GDM1 (cell line): ENCODE measurements around the gene POLR2F.

Source experiments
- DNase-seq: peaks from one replicate; lab custom pipeline; 2025; lab: John Stamatoyannopoulos, UW

POLR2F gene

DNA sequence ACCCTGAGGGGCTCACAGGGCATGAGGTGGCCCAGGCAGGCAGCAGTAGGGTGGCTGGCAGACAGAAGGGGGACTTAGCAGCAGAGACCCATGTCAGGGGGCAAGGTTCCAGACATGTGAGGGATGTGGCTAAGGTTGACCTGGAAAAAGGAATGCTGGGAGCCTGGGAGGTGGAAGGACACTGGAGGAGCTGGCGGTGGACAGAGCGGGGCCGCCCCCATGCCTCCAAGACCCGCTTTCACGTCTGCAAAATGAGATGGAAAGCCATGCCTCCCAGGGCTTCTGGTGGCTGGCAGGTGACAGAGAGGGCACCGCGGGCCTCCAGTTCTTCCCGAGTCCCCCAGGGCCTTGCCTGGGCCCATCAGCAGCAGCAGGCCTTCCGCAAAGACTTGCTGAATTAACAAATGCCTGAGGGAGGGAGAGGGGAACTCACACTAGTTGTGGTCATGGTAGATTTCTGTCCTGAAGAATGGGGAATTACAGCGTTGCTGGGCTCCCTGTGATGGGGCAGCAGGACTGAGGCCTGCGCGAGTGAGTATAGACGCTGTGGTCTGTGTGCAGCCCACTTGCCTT lies 53.9 kb downstream of the POLR2F start:
- DNase-seq: no peak

DNA sequence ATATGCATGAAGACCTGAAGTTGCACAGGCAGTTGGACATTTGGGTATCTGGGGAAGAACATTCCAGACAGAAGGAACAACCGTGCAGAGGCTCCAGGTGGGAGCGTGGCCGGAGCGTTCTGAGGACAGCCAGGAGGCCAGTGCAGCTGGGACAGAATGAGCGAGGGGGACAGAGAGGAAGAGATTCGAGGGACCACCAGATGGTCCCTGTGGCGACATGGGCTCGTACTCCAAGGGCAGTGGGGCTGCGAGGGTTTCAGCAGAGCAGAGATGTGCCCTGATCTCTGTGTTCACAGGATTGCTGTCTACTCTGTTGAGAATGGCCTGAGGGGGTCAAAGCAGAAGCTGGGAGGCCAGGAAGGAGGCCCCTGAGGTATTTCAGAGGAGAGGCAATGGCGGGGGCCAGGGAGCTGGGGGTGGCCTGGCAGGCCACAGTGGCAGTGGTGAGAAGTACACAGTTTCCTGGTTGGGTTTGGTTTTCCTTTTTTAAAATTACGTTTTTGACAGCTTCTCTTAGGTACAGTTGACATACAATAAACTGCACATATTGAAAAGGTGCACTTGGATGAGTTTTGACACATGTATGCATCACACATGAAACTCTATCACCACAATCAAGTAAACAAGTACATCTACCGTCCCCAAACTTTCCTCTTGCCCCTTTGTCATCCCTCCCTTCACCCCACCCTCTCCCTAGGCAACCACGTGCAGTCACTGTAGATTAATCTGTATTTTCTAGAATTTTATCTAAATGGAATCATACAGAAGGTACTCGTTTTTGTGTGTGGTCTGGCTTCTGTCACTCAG lies 55.7 kb downstream of the POLR2F start:
- peak; percentile 38 for DNase-seq

DNA sequence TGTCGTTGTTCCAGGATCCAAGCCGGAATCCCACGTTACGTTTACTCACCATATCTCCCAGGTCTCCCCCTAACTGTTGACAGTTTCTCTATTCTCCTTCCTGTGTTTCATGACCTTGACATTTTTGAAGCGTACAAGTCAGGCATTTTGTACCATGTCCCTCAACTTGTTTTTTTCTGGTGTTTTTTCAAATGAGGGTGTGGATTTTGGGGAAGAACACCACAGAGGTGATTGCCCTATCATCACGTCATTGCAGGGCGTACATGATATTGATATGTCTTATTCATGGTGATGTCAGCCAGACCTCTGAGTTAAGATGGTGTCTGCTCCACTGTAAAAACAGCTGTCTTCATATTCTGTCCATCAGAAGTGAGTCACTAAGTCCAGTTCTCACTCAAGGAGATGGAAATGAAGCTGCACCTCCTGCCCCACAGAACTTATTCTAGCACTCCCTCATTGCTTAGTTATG lies 59.1 kb downstream of the POLR2F start:
- DNase-seq: no peak

DNA sequence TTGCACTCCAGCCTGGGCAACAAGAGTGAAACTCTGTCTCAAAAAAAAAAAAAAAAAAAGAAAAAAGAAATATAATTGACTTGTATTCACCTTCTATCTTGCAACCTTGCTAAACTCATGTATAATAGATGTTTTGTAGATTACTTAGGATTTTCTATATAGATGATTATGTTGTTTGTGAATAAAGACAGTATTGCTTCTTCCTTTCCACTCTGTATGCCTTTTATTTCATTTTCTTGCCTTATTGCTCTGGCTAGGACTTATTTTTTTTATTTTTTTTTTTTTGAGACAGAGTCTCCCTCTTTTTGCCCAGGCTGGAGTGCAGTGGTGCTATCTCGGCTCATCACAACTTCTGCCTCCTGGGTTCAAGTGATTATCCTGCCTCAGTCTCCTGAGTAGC lies 60.6 kb downstream of the POLR2F start:
- no peak for DNase-seq

DNA sequence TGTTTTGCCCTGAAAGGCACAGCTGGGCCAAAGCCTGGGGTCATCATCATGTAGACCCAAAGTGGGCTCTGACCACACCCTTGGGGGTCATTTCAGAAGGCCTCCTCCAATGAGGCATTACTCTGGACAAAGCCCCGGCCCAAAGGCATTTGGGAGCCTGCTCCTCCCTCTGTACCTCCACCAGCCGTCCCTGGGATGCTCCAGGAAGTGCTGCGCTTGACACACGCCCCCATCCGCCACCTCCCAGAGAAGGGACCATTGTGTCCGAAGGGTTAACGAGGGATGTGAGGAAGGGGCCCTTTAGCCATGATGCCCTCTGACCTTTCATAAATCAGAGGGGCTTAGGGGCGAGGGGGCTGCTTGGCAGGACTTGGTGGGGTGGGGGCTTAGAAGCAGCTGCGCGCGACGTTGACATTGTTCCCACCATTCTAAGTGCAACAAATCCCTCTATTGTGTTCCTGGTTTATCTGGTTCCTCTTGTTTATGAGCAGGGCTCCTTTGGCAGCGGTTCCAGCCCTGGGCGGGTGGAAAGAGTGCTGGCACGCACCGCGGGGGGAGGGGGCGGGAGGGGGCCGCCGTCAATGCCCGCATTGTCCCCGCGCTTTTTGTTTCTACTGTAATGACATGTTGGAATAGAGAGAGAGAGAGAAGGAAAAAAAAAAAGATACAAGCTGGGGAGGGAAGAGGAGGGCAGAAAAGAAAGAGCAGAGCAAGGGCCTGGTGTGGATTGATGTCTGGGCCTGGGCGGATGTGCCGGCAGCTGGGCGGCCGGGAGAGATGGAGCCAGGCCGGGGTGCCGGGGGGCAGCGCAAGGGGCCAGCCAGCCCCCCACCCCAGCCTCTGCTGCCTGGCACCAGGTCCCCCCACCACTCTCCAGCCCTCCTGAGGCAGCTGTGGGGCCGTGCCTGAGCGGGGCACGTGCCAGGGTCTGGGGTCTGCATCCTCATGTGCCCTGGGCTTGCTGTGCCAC lies 63.0 kb downstream of the POLR2F start:
- DNase-seq: no peak

DNA sequence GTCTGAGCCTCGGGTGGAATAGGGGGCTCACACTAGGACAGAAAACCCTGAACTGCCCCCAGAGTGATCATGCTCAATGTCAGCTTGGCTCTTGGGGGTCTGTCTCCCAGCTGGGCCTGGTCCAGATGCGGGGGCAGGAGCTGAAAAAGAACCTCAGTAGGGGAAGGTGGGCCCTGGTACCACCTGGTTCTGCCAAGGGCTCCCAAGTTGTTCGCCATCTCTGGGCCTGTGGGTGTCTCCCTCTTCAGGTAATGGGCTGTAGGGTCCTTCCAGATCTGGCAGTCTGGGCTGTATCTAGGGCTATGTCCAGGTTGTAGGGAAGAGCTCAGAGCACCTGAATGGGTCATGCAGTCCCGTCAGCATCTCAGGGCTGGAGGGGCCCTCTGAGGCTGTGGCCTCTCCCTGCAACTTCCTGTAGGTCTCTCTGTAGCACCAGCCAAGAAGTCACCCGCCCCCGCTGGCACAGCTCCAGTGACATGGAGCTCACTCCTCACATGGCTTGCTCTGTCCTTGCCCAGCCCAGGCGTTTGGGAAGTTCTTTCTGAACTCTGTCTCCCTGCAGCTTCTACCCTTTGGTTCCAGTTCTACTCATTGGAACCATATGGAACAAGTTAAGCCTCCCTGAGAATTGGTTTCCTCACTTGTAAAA lies 63.9 kb downstream of the POLR2F start:
- peak; percentile 36 for DNase-seq

DNA sequence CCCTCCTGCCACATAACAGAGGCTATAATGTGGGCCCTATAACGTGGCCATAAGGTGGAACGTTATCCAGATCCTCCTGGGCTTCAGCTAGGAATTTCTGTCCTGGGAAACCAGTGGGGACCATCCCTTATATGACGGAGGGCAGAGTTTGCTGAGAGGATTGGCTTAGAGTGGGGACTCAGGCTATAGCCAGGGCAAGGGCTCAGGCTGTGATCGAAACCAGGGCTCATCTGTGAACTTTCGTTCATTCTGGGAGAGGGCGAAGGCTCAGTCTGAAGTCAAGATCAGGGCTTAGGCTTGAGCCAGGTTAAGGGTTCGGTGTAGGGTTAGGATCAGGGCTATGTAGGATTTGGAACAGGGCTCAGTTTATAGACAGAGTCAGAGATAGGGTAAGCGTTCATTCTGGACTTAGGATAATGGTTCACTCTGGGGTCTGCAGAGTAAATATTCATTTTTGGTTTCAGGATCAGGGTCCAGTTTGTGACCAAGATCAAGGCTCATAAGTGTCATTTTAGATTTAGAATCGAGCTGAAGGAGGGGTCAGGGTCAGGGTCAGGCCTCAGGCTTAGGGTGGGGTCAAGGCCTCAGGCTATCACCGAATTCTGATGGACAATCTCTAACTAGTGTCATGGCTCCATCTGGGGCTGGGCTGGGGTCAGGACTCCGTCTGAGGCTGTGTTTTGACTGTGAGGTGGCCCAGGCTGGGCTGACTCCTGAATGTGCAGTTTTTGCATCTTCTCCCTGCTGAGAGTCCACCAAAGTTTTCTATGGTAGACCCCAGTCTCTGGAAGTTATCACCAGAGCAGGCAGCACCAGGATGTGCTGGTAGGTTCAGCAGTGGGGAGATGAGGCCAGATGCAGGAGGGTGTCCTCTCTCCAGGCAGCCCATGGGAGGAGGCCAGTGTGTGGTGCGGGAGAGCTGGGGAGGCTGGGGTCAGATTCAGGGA lies 64.7 kb downstream of the POLR2F start:
- DNase-seq: no peak
